ENCODE measurements around the gene ASCL4.

Gene ASCL4

DNA sequence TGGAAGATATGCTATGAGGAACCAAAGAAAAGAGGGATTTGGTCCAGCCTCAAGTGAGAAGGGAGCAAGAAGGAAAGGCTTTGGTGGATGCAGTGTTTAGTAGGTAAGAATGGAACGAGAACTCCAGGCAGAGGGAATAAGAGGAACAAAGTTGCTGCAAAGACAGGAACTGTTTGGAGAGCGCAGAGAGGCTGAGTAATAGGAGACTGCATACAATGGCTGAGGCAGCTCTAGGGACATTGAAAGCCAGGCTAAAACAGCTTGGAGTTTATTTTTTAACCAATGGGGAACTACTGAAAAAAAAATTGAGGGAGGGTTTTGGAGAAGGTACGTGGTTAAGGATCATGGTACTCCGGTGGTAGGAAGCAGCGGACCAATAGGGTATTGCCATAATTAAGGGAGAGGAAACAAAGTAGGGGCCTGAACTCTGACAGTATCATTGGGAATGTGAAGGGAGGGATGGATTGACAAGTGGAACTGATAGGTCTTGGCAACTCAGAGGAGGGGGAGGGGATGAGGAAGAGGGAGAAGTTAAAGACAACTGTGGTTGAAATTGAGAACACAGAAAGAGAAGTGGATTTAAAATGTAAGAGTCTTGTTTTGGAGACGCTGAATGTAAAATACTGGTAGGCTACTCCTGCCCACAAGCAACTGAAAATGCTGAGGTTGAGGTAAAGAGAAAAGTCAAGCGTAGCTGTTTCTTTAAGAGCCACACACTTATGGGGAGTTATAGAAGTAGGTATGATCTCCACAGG is 4.8 kb downstream of the ASCL4 start:
- DNase-seq, result no peak

DNA sequence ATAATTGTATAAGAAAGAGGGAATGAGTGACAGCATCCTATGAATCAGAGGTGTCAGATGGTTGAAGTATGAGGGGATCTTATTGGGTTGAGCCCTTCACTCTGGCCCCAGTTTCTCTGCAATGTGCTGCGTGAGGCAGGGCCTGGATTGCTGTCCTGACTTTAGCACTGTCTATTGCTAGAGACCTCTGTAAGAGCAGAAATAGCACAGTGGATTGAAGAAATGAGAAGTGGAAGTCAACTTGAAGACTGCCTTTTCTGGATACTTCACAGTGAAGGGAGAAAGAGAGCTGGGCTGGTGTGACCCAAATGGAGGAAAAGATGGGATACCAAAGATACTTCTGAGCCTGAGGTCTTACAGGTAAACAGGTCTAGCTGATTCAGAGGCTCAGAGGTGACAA is 5.8 kb downstream of the ASCL4 start:
- DNase-seq, result no peak

DNA sequence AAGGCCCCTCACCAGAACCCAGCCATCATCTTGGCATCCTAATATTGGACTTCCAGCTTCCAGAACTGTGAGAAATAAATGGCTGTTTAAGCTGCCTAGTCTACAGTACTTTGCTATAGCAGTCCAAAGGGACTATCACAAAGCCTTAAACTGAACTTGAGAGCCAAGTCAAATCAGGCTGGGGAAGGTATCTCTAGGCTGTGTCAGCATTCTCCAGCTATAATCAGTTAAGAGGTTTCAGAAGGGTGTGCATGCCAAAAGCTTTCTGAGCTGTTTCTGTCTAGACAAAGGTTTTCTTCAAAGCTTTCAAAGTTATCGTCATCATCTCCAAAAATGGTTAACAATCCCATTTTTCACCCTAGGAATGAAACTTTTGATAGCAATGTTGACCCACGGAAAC is 7.6 kb downstream of the ASCL4 start:
- no peak for DNase-seq

DNA sequence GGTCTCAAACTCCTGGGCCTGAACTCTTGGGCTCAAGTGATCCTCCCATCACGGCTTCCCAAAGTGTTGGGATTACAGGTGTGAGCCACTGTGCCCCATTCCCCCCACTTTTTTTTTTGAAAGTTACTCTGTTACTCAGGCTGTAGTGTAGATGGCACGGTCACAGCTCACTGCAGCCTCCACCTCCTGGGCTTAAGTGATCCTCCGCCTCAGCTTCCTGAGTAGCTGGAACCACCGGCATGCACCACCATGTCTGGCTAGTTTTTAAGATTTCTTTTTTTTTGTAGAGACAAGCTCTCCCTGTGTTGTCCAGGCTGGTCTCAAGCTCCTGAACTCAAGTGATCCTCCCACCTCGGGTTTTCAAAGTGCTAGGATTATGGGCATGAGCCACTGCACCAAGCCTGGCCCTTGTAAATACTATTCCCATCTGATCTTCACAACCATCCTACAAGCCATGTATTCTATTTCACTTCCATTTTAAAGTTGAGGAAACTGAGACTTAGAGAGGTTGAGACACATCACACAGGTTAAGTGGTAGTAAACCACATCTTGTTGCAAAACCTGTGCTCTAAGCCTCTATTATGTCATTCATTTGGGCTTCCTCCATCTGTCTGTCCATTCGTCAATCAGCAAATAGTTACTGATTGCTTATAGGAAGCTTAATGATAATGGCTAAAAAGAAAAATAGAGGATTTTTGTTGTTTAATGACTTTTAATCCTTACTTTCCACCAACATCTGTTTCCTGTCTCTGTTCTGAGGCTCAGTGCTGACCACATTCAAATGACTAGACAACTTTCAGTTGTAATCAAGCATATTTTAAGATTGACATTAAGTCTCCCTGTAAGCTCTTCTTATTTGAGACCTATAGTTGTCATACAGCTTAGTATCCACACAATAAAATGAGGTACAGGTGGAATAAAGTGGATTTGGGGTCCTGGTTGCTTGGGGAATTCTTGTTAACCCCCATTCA is 9.2 kb downstream of the ASCL4 start:
- DNase-seq, result no peak

DNA sequence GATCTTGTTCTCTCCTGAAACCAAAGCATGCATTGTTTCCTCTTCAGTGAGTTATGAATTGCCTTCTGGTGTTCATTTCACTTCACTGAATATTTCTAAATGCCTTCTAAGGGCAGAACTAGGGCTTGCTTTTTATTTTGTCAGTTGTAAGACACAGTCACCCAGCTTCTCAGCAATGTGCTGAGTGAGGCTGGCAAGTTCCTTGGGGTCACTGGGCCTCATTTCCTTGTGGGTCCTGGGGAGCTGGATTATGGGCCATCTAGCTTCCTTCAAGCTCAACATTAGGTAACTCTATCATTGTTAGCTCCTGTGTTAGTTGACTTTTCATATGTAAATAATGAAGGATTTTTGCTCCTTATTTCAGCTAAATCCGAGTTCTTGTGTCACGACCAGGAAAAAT is 13.8 kb downstream of the ASCL4 start:
- no peak for DNase-seq

DNA sequence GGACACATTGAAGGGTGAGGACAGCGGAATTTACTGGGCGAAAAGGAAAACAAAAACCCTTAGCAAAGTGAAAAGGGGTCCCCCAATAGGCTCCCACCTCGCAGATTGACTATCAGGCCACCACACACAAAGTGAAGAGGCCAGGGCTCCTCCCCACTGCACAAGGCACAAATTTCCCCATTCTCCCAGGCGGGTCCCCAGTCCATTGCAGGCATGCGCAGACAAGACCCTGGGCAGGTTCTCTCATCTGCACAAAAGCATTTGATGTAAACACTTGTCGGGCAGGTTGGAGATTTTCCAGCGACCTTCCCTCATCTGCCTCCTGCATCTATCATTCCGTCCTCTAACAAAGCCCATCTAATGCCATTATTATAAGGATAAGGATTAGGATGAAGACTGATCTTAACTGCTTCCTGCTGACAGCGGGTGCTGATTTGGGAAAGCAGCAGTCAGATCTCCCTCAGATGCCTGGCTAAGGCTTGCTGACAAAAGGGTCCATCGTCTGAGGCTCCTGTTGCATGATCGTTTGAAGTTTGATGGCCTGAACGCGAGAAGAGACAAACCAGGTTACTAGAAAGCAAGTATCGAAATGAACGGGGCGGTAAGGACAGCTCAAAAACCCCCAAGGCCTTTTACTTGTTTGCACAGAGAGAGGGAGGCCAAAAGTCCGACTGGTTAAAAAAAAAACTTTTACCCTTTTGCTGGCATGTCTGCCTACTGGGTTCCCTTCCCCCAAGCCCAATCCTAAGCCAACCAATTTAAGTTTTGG is 14.4 kb downstream of the ASCL4 start:
- DNase-seq, result no peak

DNA sequence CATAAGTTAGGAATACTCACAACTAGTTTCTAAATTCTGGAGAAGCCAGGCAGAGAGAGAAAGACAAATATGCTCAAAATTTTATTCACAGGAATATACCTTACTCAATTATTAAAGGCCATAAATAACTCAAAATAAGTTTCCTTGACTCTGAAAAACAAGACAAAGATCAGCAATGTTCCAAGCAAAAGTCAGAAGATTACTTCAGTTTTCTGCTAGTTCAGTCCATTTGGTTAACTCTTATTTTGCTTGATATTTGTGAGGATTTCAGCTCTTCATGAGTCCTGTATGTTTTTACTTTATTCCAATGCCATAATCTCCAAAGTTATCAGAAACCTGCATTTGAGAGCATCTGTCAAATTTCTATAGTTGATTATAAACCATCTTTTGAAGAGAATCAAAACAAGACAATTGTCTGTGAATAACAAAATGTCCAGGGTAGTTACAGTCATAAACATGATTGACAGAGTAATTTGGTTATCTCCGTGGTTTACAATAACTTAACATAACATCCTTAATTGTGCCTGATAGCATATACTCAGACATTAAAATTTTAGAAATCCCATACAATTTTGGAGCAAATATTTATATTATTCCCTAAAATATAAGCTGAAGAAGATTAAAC is 17.1 kb downstream of the ASCL4 start:
- DNase-seq, result no peak

DNA sequence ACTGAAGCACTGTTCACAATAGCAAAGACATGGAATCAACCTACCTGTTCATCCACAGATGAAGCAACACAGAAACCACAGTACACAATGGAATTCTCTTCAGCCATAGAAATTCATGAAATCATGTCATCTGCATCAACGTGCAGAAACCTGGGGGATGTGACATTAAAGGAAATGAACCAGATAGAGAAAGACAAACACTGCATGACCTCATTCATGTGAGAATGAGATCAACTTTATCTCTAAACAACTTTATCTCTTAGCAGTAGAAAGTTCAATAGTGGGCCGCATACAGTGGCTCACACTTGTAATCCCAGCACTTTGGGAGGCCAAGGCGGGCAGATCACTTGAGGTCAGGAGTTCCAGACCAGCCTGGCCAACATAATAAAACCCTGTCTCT is 19.9 kb downstream of the ASCL4 start:
- no peak for DNase-seq

DNA sequence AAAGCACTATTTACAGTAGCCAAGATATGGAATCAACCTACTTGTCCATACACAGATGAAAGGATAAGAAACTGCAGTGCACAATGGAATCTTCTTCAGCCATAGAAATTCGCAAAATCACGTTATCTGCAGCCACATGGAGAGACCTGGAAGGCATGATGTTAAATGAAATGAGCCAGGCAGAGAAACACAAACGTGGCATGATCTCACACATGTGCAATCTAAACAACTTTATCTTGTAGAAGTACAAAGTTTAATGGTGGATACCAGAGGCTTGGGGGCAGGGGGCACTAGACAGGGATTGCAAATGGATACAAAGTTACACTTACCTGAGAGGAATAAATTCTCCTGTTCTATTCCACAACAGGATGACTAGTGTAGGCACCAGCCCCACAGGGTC is 24.1 kb downstream of the ASCL4 start:
- no peak for DNase-seq

DNA sequence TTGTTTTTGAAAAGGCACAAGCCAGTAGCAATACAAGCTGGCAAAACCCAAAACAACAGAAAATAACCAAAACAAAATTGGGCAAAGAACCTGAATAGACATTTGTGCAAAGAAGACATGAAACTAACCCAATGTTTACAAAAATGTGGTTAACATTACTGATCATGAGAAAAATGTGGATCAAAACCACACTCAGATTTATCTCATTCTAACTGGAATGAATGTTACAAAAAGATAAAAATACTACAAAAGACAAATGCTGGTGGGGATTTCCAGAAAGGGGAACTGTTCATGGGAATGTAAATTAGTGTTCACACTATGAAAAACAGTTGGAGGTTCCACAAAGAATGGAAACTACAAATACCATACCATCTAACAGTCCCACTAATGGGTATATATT is 26.6 kb downstream of the ASCL4 start:
- no peak for DNase-seq

DNA sequence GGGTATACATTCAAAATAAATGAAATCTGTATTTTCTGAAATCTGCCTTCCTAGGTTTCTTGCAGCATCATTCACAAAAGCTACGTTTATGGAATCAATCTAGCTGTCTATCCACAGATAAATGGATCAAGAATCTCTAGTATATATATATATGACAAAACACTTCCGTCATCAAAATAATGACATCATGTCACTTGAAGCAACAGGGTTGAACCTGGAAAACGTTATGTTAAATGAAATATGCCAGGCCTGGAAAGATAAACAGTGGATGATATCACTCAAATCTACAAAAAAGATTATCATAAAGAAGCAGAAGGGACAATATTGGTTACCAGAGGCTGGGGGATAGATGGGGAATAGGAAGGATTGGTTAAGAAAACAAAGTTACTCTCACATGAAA is 28.6 kb downstream of the ASCL4 start:
- DNase-seq, result no peak

DNA sequence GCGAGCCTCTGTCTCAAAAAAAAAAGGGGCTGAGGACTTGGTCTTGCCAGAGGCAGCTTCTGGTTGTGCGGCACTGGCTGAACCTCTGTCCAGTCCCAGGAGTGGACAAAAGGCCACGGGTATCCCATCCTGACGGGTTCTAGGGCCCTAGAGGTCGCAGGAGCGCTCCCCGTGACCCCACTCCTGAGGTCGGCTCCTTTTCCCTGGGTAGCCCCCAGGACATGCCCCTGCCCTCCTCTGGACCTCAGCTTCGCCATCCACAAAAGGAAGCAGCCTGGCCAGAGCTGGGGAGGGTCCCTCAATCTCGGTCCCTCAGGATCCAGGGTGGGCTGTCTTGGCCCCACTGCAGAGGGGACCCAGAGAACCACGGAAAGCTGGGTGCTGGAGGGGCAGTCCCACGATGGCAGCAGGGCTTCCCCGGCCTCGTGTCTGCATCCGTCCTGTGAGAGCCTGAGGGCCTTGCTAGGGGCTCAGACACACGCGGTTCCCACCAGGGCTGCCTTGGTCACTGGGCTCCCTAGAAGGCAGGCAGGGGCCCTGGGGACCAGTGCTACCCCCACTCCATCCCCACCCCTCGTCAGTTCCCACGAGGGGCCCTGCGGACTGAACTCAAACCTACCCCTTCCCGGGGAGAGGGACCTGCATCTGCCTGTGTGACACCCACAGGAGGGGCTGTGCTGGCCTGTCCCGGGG is 31.1 kb downstream of the ASCL4 start:
- DNase-seq, result no peak

DNA sequence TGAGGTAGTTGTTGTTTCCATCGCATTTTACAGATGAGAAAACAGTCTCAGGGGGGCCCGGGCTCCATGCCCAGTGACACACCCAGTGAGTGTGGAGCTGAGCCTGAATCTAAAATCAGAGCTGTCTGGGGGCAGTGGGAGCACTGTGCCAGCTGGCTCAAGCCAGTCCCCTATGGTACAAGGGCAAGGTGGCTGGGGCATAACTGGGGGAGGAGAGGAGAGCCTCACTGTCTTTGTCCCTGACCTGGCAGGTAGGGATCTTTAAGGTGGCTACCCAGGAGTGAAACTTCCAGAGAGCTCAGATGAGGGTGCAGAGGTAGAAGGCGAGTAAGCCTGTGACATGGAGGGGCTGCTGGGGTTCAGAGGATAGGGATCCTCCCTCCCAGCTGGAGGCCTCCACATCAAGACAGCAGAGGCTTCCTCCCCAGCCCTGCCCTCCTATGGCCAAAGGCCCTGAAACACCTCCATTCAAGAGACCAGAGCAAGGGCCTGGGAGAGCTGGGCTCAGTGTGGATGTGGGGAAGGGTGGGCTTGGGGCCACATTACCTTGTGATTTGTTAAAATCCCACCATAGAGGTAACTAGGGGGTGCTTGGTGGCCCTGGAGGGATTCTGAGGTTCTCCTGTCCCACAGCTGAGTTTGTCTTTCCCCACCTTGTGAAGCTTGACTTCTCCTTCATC is 33.1 kb downstream of the ASCL4 start:
- no peak for DNase-seq

DNA sequence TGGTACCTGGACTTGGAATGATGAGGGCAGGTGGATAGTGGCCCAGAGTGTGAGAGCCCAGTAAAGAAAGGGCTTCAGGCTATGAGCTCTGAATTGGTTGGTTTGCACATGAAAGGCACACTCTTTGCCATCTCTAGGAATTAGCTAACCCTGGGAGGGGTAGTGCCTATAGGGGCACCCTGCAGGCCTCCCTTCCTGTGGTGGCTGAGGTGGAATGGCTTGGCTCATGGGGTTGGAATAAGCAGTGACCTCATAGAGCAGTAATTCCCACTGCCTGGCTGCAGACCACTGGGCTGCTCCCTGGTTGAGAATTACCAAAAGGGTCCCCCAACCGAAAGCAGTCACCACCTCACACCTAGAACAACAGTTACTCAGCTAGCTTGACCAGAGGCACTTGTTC is 42.7 kb downstream of the ASCL4 start:
- DNase-seq, result no peak

DNA sequence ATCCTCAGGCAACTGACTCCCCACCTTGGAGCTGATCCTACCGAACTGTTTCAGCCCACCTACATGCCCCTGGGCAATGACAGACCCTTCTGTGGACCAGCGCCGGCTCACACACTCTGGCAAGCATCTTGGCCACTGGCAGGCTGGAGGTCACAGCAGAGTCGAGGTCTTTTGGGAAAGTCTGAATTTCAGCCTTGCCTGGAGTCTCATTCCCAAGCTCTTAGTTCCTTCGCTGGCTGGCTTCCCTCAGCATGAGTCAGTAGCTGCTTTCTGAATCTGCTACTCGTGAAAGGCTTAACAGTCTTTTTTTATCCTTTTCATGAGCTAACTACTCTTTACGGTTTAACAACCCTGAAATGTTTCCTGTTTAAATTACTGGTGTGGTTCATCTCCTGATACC is 44.5 kb downstream of the ASCL4 start:
- DNase-seq, result no peak

DNA sequence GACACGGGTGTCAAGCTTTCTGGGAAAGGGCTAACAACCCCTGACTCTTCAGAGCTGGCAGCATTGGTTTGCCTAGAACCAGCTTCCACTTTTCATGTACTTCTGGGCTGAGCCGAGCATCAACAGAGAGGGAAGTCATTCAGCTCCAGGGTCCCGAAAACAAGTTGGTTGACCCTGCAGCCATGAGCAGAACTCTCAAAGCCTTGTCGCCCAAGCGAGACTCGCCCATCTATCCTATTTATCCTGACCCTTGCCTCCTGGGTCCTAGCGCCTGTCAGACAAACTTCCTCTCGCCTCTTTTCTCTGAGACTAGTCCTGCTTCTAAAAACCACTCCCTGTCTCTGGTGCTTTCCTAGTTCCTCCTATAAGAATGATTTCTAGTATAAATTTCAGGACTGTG is 47.9 kb downstream of the ASCL4 start:
- DNase-seq, result no peak
